NCI-H2196 (cell line): ENCODE results near the gene GEMIN5.
"Not testable (repeated sequence)": the region's sequence is repeated elsewhere in the genome, so short reads cannot be mapped to it uniquely, and the experiment has no call there.

ENCODE experiments used
- DNase-seq: peaks from one replicate; lab custom pipeline; 2025; ENCODE audit not compliant: unreplicated experiment; lab: John Stamatoyannopoulos, UW

The GEMIN5 gene

DNA sequence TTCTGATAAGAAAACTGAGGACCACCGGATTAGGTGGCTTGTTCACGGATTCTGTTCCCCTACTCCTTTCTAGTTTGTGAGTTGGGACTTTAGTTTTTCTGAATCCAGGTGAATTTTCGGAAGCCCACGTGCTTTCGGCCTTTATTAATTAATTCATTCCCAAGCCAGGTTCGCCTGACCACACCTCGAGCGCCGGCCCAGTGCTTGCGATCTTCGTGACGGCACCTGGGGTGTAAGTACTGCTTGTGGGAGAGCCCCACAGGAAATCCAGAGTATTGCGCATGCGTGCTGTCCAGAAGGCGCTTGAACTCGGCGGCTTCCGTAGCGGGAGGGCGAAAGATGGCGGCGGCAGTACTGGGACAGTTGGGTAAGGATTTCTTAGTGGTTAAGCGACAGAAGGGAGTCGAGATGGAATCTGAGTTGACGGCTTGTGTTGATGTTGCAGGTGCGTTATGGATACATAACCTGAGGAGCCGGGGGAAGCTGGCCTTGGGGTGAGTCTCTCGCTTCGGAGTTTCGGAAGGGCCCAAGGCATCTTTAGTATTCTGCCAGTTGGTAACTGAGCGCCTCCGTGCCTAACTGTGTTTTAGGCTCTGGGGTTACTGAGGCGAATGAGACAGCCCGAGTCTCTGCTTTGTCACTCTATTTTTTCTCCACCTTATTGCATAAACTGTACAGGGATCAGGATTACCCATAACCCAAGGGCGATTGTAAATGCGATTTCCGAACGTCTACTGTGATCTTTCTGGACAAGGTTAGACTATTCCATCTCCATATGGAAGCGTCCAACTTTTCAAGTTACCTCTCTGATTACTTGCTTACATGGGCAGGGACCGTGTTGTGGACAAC is 3.0 kb upstream of the GEMIN5 start, which contains the start of gene MRPL22:
Gene MRPL22 (plus strand): TSS at position 302 of the 849 bp plus-strand sequence. CDS start 38 bp downstream, at position 340.
- peak; percentile 93 for DNase-seq

DNA sequence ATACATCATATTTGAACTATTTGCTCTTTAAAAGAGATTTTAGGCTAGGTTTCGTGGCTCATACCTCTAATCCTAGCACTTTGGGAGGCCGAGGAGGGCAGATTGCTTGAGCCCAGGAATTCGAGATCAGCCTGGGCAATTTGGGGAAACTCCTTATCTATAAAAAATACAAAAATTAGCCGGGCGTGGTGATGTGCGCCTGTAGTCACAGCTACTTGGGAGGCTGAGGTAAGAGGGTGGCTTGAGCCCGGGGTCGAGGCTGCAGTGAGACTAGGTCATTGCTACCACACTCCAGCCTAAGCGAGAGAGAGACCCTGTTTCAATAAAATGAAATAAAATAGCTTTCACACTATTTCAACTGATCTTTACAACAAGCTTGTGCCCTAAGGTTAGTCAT is 2.4 kb upstream of the GEMIN5 start:
- DNase-seq = no peak

DNA sequence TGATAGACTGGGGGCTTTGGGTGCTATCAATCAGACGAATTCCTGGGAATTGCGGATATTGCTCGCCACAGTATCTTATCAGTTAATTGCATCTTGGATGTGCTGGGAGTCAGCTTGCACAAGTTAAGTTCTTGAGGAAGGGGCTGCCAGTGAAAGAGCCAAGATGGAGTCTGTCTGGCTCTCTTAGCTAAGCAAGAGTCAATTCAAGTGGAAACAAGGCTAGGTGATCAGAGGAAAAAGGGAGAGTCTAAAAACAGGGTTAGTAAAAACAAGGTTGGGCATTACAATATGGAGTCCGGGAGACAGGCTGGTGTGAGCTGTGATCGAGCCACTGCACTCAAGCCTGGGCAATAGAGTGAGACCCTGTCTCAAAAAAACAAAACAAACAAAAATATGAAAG is 1.4 kb upstream of the GEMIN5 start:
- DNase-seq = not testable (repeated sequence)

DNA sequence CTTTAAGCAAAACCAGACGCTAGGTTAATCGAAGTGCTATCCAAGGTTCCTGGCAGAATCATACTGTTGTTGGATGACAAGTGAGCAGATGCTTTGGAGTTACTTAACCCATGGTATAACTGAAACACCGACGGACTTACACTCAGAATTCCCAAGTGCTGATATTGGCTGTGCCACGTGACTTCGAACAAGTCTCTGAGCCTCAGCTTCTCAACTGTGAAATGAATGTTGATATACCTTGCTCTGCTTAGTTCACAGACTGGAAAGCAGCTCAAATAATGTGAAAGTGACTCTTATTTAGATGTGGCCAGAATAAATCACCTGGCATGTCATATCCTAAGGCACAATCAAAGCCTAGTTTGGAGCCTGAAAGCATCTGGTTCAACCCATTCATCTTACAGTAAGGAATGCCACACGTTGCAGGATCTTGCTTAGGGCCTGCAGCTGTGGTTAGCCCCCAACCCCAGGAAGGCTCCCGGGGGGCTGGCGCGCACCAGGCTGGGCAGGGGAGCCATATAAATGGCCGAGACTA is 759 bp downstream of the GEMIN5 start:
- DNase-seq = no peak

DNA sequence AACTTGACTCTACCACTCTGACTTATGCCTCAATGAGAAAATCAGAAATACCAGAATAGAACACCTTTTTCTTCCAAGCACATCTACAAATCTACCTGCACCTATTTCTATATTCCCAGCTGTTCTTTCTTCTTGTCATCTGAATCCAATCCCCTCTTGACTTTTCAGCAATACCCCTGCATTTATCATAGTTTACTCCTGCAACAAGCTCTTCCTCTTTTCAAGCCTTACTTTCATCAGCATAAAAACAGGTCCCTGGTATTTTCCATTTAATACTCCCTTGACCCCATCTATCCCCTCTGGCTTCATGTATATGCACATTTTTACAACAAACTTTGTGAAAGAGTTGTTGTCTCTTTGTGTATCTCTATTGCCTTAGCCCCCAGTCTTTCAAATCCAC is 3.1 kb downstream of the GEMIN5 start:
- DNase-seq = no peak

DNA sequence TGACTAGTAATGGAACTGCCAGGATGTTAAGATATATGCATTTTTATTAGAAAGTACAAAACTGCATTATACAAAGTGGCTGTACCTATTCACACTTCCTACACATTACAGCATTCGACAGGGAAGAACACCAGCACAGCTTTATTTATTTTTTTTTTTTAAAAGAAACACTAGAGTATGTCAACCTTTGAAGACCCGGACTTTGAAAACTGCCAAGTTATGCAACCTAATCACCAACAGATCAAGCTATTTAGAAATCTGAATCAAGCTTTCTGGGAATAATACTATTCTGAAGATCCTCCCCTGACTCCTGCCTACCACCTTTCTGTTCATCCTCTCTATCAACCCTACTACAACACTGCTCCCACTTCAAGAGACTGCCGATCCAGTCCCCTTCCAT is 4.5 kb downstream of the GEMIN5 start:
- no peak for DNase-seq

DNA sequence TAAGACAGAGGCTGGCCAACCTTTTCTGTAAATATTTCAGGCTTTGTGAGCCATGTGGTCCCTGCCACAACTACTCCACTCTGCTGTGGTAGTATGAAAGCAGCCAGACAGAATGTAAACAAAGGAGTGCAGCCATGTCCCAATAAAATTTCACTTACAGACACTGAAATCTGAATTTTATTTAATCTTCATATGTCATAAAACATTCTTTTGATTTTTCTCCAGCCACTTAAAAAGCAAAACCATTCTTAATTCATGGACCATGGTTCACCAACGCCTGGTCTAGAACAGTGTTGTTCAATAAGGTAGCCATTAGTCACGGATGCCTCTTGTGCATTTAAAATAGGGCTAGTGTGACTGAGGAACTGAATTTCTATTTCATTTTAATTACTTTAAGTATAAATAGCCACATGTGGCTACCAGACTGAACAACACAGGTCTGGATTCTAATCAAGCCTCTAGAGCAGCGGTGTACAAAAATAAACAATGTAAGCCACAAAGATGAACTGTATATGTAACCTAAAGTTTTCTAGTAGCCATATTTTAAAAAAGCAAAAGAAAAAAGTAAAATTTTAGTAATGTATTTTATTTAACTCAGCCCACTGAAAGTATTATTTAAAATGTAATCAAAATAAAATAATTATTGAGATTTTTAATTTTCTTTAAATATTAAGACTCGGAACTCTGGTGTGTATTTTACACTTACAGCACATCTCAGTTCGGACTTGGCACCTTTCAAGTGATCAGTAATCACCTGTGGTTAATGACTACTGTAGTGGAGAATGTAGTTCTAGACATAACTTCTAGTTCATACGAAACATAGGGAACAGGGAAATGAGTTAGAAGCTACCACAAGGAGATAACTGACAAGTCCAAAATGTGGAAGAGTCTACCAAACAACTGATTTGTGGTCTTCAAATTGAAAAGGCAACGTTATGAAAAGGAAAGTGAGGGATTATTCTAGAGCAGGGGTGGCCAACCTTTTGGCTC is 14.3 kb downstream of the GEMIN5 start:
- DNase-seq = no peak

DNA sequence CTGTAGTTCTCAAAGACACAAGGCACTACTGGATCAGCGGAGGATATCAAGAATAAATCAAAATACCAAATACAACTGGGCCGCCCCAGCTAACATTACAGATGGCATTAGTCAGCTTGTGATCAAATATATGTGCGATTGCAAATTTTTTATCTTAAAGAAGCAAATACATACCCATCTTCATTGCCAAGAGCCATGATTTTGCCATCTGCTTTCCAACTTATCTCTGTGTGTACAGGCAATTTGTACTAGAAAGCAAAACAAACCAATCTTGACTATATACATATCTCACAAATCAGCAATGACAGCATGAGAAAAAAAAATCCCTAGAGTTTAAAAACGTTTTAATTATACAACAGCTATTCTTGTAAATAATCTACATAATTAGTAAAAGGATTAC is 20.3 kb downstream of the GEMIN5 start:
- no peak for DNase-seq

DNA sequence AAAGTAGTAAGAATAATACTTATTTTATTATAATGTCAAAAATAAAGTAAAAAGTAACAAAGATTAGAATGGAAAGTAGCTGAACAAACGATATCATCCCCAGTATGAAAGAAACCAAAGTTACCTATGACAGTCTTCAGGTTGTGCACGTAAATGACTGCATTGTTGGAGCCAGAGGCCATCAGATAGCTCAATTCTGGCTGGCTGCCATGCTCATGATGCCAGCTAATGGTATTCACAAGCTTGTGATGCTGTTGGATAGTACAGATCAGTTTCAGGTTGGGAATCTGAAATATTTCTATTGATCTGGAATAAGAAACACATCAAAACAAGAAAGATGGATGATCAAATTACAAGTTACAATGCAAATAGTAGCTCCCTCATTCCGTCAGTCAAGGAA is 21.1 kb downstream of the GEMIN5 start:
- no peak for DNase-seq

DNA sequence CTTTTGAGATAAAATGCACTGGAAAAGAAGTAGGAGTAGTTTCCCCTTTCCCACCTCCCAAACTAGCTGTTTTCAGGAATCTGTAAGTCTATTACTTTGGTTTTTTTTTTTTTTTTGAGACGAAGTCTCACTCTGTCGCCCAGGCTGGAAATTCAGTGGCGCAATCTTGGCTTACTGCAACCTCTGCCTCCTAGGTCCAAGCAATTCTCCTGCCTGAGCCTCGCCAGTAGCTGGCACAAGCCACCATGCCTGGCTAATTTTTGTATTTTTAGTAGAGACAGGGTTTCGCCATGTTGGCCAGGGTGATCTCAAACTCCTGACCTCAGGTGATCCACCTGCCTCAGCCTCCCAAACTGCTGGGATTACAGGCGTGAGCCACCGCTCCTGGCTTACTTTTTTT is 32.4 kb downstream of the GEMIN5 start:
- DNase-seq = not testable (repeated sequence)

DNA sequence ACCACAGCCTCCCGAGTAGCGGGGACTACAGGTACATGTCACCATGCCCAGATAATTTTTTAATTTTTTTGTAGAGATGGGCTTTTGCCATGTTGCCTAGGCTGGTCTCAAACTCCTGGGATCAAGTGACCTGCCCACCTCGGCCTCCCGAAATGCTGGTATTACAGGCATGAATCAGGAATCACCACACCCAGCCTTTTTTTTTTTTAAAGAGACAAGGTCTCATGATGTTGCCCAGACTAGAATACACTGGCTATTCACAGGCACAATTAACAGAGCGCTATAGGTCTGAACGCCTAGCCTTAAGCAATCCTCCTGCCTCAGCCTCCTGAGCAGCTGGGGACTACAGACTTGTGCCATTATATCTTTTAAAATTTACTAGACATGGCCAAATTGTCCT is 36.1 kb downstream of the GEMIN5 start:
- no peak for DNase-seq

DNA sequence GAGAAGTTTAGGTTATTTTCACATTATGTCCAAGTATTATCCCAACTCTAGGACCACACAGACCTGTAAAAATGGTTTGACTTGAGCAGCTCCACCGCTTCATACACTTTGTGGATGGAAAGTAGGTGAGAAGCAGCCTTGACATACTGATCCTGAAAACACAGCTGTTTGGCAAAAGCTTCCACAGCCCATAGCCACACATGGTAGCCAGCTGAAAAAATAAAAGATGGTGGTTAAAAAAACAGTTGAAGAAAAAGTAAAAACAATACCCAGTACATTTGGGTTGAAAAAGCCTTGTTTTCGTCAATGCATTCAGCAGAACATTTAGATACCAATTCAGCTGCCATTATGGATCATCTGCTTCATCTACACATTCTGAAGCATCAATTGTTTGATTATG is 36.7 kb downstream of the GEMIN5 start:
- no peak for DNase-seq

DNA sequence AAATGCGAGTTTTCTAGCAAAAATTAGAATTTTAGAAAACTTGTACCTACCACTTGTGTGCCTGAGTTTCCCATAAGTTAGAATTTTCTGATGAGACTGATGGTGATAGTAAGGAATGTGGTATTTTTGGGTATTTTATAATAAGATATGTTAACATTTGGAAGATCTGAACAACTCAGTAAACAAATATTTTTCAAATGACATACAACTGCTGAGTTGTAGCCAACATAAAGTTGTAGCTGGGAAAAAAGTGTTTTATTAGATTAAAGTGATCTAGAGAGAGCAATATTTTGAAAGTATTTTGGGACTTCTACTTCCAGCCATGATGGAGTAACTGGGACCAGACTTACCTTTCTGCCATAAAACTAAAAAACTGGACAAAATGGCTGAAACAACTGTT is 37.9 kb downstream of the GEMIN5 start:
- DNase-seq = no peak

DNA sequence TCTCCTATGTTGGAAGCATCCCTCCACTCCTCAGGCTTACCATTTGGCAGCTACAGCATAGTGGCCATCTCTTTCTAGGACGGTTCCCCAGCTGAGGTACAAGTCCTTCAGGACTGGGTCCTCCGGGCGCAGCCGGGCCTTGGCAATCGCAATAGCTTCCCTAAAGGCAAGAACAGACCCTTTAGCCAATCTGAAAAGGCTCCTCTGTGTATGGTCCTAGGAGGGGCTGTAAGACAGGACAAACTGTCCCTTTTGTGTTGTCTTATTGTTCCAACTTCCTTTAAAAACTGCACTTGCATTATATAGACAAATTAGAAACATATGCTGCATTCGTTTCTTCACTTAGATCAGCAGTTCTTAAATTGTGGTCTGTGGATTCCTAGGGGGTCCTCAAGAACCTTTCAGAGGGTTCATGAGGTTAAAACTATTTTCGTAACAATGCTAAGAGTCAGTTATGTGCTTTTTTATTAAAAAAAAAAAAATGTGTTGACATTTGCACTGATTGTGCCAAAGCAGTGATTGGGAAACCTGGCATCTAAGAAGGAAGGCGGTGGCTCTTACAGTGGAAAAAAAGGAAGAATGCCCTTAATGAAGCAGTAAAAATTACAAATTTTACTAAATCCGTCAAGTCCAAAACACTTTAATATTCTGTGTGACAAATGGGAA is 38.7 kb downstream of the GEMIN5 start:
- no peak for DNase-seq

DNA sequence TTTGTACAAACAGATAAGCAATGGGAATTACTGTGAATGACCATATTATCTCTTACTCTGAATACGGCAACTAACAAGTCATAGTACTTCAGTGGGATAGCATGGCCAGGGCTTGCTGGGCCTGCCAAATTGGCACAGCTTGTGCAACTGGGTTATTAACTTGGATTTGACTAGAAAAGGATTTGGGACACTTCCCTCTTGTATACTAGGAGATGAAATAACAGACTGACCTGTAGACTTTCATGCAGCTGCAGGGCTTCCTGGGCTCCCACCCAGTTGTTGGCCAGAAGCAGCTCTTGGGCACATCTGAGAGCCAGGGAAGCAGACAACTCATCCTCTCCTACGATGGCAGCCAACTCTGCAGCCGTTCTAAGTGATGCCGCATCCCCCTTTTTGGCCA is 39.8 kb downstream of the GEMIN5 start:
- no peak for DNase-seq

DNA sequence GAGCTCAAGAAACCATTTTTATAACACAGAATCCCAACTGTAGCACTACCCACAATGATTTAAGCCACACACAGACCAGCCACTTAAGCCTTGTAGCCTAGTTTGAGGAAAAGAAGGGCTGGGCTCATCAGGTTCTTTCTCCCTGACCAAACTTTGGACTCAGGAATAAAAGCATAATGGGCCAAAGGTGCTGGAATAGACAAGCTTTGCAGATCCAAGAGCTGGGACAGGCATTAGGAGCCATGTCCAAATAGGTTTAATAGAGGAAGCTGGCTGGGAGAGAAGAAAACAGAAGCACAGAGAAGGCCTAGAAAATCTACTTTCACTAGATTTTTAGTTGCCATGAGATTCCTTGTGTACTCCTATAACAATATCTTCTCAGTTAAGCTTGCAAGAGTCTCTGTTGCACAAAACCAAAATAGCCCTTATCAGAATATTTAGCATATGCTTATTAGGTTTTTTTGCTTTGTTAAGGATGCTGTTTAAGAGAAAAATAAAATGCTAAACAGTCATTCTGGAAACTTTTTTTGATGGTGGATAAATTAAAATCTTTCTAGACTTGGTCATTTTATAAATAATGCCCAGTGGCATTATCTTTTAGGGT is 41.3 kb downstream of the GEMIN5 start:
- DNase-seq = no peak

DNA sequence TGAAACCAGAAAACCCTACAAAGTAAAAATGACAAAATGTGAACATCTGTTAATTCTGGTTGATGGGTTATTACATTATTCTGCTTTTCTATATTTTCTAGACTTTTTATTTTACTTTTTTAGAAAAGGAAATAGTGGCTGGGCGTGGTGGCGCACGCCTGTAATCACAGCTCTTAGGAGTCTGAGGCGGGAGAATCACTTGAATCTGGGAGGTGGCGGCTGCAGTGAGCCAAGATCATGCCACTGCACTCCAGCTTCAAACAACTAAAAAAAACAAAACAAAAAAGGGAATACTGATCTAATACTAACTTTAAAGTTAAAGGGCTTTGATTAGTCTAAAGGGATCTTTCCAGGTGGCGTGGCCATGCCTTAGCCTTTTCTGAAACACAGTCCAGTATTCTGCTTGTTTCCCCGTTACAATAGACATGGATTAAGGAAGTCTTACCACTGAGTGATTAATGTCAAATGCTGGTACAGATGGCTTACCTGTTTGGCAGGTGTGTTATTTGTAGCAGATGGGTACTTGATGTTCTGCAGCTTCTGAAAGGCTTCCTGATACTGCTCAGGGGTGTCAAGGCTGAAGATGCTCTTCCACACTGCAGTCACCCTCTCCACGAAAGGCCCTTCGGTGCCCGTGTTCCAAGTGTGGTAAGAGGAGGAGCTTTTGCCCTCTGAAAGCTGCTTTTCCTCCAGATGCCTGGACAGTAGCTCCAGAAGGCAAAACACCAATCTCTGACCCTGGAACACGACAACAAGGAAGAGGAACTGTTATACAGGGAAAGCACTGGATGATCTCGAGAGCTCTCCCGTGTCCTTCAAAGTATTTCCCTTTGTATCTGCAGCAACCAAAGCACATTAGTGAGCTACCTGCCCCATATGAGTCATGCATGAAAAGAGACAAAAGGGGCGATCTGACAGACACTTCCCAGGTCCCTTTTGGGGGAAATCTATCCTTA is 42.1 kb downstream of the GEMIN5 start:
- no peak for DNase-seq

DNA sequence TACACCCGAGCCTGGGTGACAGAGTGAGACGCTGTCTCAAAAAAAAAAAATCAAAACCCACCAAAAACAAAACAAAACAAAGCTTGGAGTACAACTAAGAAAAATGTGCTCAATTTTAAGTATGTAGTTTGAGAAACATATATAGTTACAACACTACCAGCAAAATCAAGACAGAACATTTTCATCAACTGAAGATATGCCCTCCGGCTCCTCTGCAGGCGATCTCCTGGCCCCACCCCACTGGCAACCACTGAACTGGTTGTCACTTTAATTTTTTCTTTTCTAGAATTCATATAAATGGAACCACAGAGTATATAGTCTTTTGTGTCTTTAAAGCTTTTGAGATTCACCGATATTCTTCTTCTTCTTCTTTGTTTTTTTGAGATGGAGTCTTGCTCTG is 44.6 kb downstream of the GEMIN5 start:
- no peak for DNase-seq

DNA sequence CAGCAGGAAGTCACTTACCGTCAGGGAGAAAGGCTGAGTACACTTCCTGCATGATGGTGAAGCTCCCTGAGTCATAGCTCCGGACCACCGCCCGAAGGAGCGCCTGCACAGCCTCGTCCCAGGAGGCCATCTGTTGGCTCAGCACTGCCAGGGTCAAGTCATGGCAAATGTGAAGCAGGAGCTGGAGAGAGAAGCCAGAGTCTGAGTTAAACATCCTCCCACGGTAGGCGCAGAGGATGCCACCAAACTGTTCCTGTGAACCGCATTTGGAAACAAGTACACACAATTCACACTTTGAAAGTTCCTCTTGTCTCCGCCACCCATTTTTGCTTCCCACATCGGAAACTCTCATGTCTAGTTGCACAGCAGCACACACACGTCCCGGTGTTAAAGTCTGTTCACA is 45.6 kb downstream of the GEMIN5 start:
- no peak for DNase-seq

DNA sequence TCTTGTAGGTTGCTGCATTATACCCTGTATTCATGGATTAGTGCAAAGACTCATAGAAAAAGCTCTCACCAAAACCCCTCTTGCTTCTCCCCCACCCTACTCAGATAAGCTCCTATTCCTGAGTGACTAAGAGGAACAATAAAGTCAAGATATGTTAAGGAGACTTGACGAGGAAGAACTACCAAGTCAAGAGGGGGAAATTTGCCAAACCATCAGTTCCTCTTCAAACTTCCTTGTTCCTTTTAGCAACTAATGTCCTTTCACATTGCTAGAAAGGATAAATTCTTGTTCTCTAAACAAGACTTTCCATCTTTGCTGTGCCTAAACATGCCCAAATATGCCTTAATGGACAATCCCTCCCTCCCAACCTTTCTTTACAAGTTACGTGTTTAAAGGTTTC is 52.6 kb downstream of the GEMIN5 start:
- DNase-seq = no peak
